Neural crest cell (in vitro differentiated cells): ENCODE measurements around the gene FKBP10. TPM values are rescaled to one million over a fixed set of nuclear protein-coding genes. Genes with fewer than 3 reads are reported as not detected.

Experiments
- DNase-seq: peaks from one replicate; pipeline ENCODE4 v3.0.0; 2021; ENCODE audit warnings: low read depth, mixed read lengths, low spot score
- H3K27ac Mint-ChIP-seq: one replicate; pipeline ENCODE4 v1.8.0; 2021; ENCODE audit warnings: mild to moderate bottlenecking, mixed read lengths; ENCODE audit not compliant: unreplicated experiment
- H3K27me3 Mint-ChIP-seq: 2 replicates; pipeline ENCODE4 v1.8.0; 2021; ENCODE audit warnings: low read depth, mild to moderate bottlenecking, mixed read lengths
- H3K36me3 Mint-ChIP-seq: 2 replicates; pipeline ENCODE4 v1.8.0; 2021; ENCODE audit warnings: low read depth, mild to moderate bottlenecking, mixed read lengths
- H3K4me1 Mint-ChIP-seq: 2 replicates; pipeline ENCODE4 v1.8.0; 2021; ENCODE audit warnings: mixed read lengths
- H3K4me3 Mint-ChIP-seq: one replicate; pipeline ENCODE4 v1.8.0; 2021; ENCODE audit warnings: mild to moderate bottlenecking, mixed read lengths
- H3K9me3 Mint-ChIP-seq: 2 replicates; pipeline ENCODE4 v1.8.0; 2021; ENCODE audit warnings: mixed read lengths
- CTCF ChIP-seq: fragments of 200-600 bp; sonication (generic); conservative IDR thresholded peaks from 2 replicates; pipeline ENCODE4 v1.5.0; 2021; ENCODE audit warnings: antibody characterized with exemption, mild to moderate bottlenecking
- total RNA-seq: library from RNA; stranded (reverse); gene quantifications from 2 replicates; pipeline ENCODE4 v1.2.1, GENCODE V29; 2021

The FKBP10 gene
- total RNA-seq, 1 donor from 2014 or later, result 262 TPM

GRCh38 chr17:41784207-41784744 is 28.5 kb upstream of the FKBP10 start:
- H3K27me3 Mint-ChIP-seq, result peaks cover 25% of the 10 kb centered on the region
- H3K27ac Mint-ChIP-seq, result peak overlapping the region; percentile 75
- peaks cover 34% of the 10 kb centered on the region for H3K4me1 Mint-ChIP-seq
- H3K9me3 Mint-ChIP-seq, result no peaks in the 10 kb centered on the region
- H3K4me3 Mint-ChIP-seq, result peak overlapping the region; percentile 77
- TF ChIP-seq CTCF, result no peak
- DNase-seq, result no peak
- no peaks in the 10 kb centered on the region for H3K36me3 Mint-ChIP-seq

- no peak for TF ChIP-seq CTCF
- Mint-ChIP-seq H3K4me3 (peak overlapping the region; percentile 78), H3K9me3 (no peaks in the 10 kb centered on the region), H3K36me3 (no peaks in the 10 kb centered on the region), H3K27me3 (peaks cover 29% of the 10 kb centered on the region), H3K27ac (no peak overlapping the region), H3K4me1 (peaks cover 34% of the 10 kb centered on the region)
- no peak for DNase-seq
Observed at GRCh38 chr17:41785091-41785858, 27.5 kb upstream of the FKBP10 start.

GRCh38 chr17:41785859-41786226 is 27.0 kb upstream of the FKBP10 start:
- TF ChIP-seq CTCF, result no peak
- no peak for DNase-seq
- Mint-ChIP-seq H3K27ac (no peak overlapping the region), H3K36me3 (no peaks in the 10 kb centered on the region), H3K4me3 (peak overlapping the region; percentile 78), H3K9me3 (no peaks in the 10 kb centered on the region), H3K4me1 (peaks cover 34% of the 10 kb centered on the region), H3K27me3 (peaks cover 29% of the 10 kb centered on the region)

- Mint-ChIP-seq H3K27ac (no peak within 1 kb of the TSS), H3K27me3 (peaks cover 29% of the 10 kb centered on the region), H3K36me3 (no peaks in the 10 kb centered on the region), H3K4me3 (peak within 1 kb of the TSS; percentile 86), H3K4me1 (peaks cover 31% of the 10 kb centered on the region), H3K9me3 (no peaks in the 10 kb centered on the region)
- TF ChIP-seq CTCF, result peak; percentile 84
- DNase-seq, result peak; percentile 100
Observed at GRCh38 chr17:41786227-41787020, 26.4 kb upstream of the FKBP10 start, which contains the start of gene JUP. JUP (minus strand) TSS chr17:41786711; CDS start chr17:41771854, 14,857 bp downstream.

GRCh38 chr17:41787021-41787418 is 25.8 kb upstream of the FKBP10 start:
- peaks cover 25% of the 10 kb centered on the region for H3K4me1 Mint-ChIP-seq
- no peaks in the 10 kb centered on the region for H3K9me3 Mint-ChIP-seq
- no peak for TF ChIP-seq CTCF
- peak overlapping the region; percentile 86 for H3K4me3 Mint-ChIP-seq
- DNase-seq, result no peak
- H3K36me3 Mint-ChIP-seq, result no peaks in the 10 kb centered on the region
- H3K27me3 Mint-ChIP-seq, result peaks cover 29% of the 10 kb centered on the region
- H3K27ac Mint-ChIP-seq, result no peak overlapping the region
